Measurements from ENCODE around the gene CACNA1D.

The CACNA1D gene

GRCh38 chr3:53665608-53666425, 171.4 kb downstream of the CACNA1D start:
- peaks cover 12% of the 10 kb centered on the region for H3K9me3 Mint-ChIP-seq
- H3K27me3 Mint-ChIP-seq, result peaks cover 71% of the 10 kb centered on the region
- no peak for DNase-seq (ENCODE audit: low spot score in 2 of 2)
- no peak overlapping the region for H3K27ac Mint-ChIP-seq (ENCODE audit: low read depth)
- no peak for ATAC-seq (replicated peaks; ENCODE audit: extremely low read depth, poor library complexity, severe bottlenecking)
- H3K4me3 Mint-ChIP-seq, result no peak overlapping the region
- H3K4me1 Mint-ChIP-seq, result no peaks in the 10 kb centered on the region
- H3K36me3 Mint-ChIP-seq (ENCODE audit: insufficient read depth), result no peaks in the 10 kb centered on the region

GRCh38 chr3:53668872-53669271, 174.5 kb downstream of the CACNA1D start:
- Mint-ChIP-seq H3K4me1 (no peaks in the 10 kb centered on the region), H3K27me3 (peaks cover 79% of the 10 kb centered on the region), H3K36me3 (ENCODE audit: insufficient read depth) (no peaks in the 10 kb centered on the region), H3K27ac (ENCODE audit: low read depth) (no peak overlapping the region), H3K9me3 (no peaks in the 10 kb centered on the region), H3K4me3 (no peak overlapping the region)
- DNase-seq (ENCODE audit: low spot score in 2 of 2) (no peak), ATAC-seq (replicated peaks; ENCODE audit: extremely low read depth, poor library complexity, severe bottlenecking) (no peak)

- H3K36me3 Mint-ChIP-seq (ENCODE audit: insufficient read depth), result no peaks in the 10 kb centered on the region
- no peaks in the 10 kb centered on the region for H3K9me3 Mint-ChIP-seq
- DNase-seq (ENCODE audit: low spot score in 2 of 2) (no peak), ATAC-seq (replicated peaks; ENCODE audit: extremely low read depth, poor library complexity, severe bottlenecking) (no peak)
- no peaks in the 10 kb centered on the region for H3K4me1 Mint-ChIP-seq
- no peak overlapping the region for H3K4me3 Mint-ChIP-seq
- peaks cover 85% of the 10 kb centered on the region for H3K27me3 Mint-ChIP-seq
- H3K27ac Mint-ChIP-seq (ENCODE audit: low read depth), result no peak overlapping the region
Measured at GRCh38 chr3:53670721-53671120, 176.3 kb downstream of the CACNA1D start.

- H3K4me1 Mint-ChIP-seq, result no peaks in the 10 kb centered on the region
- H3K27me3 Mint-ChIP-seq, result peaks cover 81% of the 10 kb centered on the region
- no peak overlapping the region for H3K27ac Mint-ChIP-seq (ENCODE audit: low read depth)
Measured at GRCh38 chr3:53671192-53671960, 177.0 kb downstream of the CACNA1D start.

GRCh38 chr3:53671961-53672299, 177.5 kb downstream of the CACNA1D start:
- Mint-ChIP-seq H3K36me3 (ENCODE audit: insufficient read depth) (no peaks in the 10 kb centered on the region), H3K27ac (ENCODE audit: low read depth) (no peak overlapping the region), H3K4me3 (no peak overlapping the region), H3K9me3 (no peaks in the 10 kb centered on the region), H3K27me3 (peaks cover 80% of the 10 kb centered on the region), H3K4me1 (no peaks in the 10 kb centered on the region)
- DNase-seq (ENCODE audit: low spot score in 2 of 2), result no peak
- no peak for ATAC-seq (replicated peaks; ENCODE audit: extremely low read depth, poor library complexity, severe bottlenecking)

More at GRCh38 chr3:53671192-53671960, 177.0 kb downstream of the CACNA1D start:
- DNase-seq (ENCODE audit: low spot score in 2 of 2) (no peak), ATAC-seq (replicated peaks; ENCODE audit: extremely low read depth, poor library complexity, severe bottlenecking) (no peak)
- no peaks in the 10 kb centered on the region for H3K36me3 Mint-ChIP-seq (ENCODE audit: insufficient read depth)
- H3K9me3 Mint-ChIP-seq, result no peaks in the 10 kb centered on the region
- H3K4me3 Mint-ChIP-seq, result no peak overlapping the region

- Mint-ChIP-seq H3K27me3 (peaks cover 78% of the 10 kb centered on the region), H3K4me3 (no peak overlapping the region), H3K4me1 (no peaks in the 10 kb centered on the region), H3K27ac (ENCODE audit: low read depth) (no peak overlapping the region), H3K36me3 (ENCODE audit: insufficient read depth) (no peaks in the 10 kb centered on the region), H3K9me3 (no peaks in the 10 kb centered on the region)
- no peak for ATAC-seq (replicated peaks; ENCODE audit: extremely low read depth, poor library complexity, severe bottlenecking)
- no peak for DNase-seq (ENCODE audit: low spot score in 2 of 2)
Measured at GRCh38 chr3:53672981-53673380, 178.6 kb downstream of the CACNA1D start.

GRCh38 chr3:53673722-53674350, 179.4 kb downstream of the CACNA1D start:
- no peak overlapping the region for H3K27ac Mint-ChIP-seq (ENCODE audit: low read depth)
- H3K36me3 Mint-ChIP-seq (ENCODE audit: insufficient read depth), result no peaks in the 10 kb centered on the region
- no peak for DNase-seq (ENCODE audit: low spot score in 2 of 2)
- no peak overlapping the region for H3K4me3 Mint-ChIP-seq
- peaks cover 73% of the 10 kb centered on the region for H3K27me3 Mint-ChIP-seq
- no peak for ATAC-seq (replicated peaks; ENCODE audit: extremely low read depth, poor library complexity, severe bottlenecking)
- no peaks in the 10 kb centered on the region for H3K4me1 Mint-ChIP-seq
- H3K9me3 Mint-ChIP-seq, result no peaks in the 10 kb centered on the region

- Mint-ChIP-seq H3K36me3 (ENCODE audit: insufficient read depth) (no peaks in the 10 kb centered on the region), H3K9me3 (no peaks in the 10 kb centered on the region), H3K4me1 (no peaks in the 10 kb centered on the region), H3K27me3 (peaks cover 65% of the 10 kb centered on the region), H3K4me3 (no peak overlapping the region), H3K27ac (ENCODE audit: low read depth) (no peak overlapping the region)
- ATAC-seq (replicated peaks; ENCODE audit: extremely low read depth, poor library complexity, severe bottlenecking), result no peak
- no peak for DNase-seq (ENCODE audit: low spot score in 2 of 2)
Measured at GRCh38 chr3:53674582-53674981, 180.2 kb downstream of the CACNA1D start.

GRCh38 chr3:53675022-53675697, 180.7 kb downstream of the CACNA1D start:
- DNase-seq (ENCODE audit: low spot score in 2 of 2) (no peak), ATAC-seq (replicated peaks; ENCODE audit: extremely low read depth, poor library complexity, severe bottlenecking) (no peak)
- H3K36me3 Mint-ChIP-seq (ENCODE audit: insufficient read depth), result no peaks in the 10 kb centered on the region
- no peaks in the 10 kb centered on the region for H3K9me3 Mint-ChIP-seq
- no peak overlapping the region for H3K4me3 Mint-ChIP-seq
- no peak overlapping the region for H3K27ac Mint-ChIP-seq (ENCODE audit: low read depth)
- peaks cover 61% of the 10 kb centered on the region for H3K27me3 Mint-ChIP-seq
- no peaks in the 10 kb centered on the region for H3K4me1 Mint-ChIP-seq

GRCh38 chr3:53675942-53676341, 181.5 kb downstream of the CACNA1D start:
- Mint-ChIP-seq H3K36me3 (ENCODE audit: insufficient read depth) (no peaks in the 10 kb centered on the region), H3K4me3 (no peak overlapping the region), H3K4me1 (no peaks in the 10 kb centered on the region), H3K27me3 (peaks cover 65% of the 10 kb centered on the region), H3K9me3 (no peaks in the 10 kb centered on the region), H3K27ac (ENCODE audit: low read depth) (no peak overlapping the region)
- ATAC-seq (replicated peaks; ENCODE audit: extremely low read depth, poor library complexity, severe bottlenecking), result no peak
- no peak for DNase-seq (ENCODE audit: low spot score in 2 of 2)

GRCh38 chr3:53677413-53677812, 183.0 kb downstream of the CACNA1D start:
- DNase-seq (ENCODE audit: low spot score in 2 of 2), result no peak
- H3K36me3 Mint-ChIP-seq (ENCODE audit: insufficient read depth), result no peaks in the 10 kb centered on the region
- no peaks in the 10 kb centered on the region for H3K4me1 Mint-ChIP-seq
- peaks cover 65% of the 10 kb centered on the region for H3K27me3 Mint-ChIP-seq
- no peak for ATAC-seq (replicated peaks; ENCODE audit: extremely low read depth, poor library complexity, severe bottlenecking)
- no peak overlapping the region for H3K4me3 Mint-ChIP-seq
- no peak overlapping the region for H3K27ac Mint-ChIP-seq (ENCODE audit: low read depth)
- no peaks in the 10 kb centered on the region for H3K9me3 Mint-ChIP-seq

- H3K4me3 Mint-ChIP-seq, result no peak overlapping the region
- DNase-seq (ENCODE audit: low spot score in 2 of 2) (no peak), ATAC-seq (replicated peaks; ENCODE audit: extremely low read depth, poor library complexity, severe bottlenecking) (no peak)
- H3K4me1 Mint-ChIP-seq, result no peaks in the 10 kb centered on the region
- H3K27ac Mint-ChIP-seq (ENCODE audit: low read depth), result no peak overlapping the region
- no peaks in the 10 kb centered on the region for H3K9me3 Mint-ChIP-seq
- H3K27me3 Mint-ChIP-seq, result peaks cover 60% of the 10 kb centered on the region
- H3K36me3 Mint-ChIP-seq (ENCODE audit: insufficient read depth), result no peaks in the 10 kb centered on the region
Measured at GRCh38 chr3:53680028-53680427, 185.6 kb downstream of the CACNA1D start.
